GM06990 (cell line): ENCODE results near the gene SOCS1.

ENCODE experiments used
- DNase-seq: peaks from one replicate; pipeline ENCODE4 v3.0.0-alpha.2; 2011; ENCODE audit not compliant: insufficient read length; ENCODE audit errors: extremely low read depth
- H3K27me3 ChIP-seq: replicated peaks from 2 replicates; pipeline ENCODE4 v1.6.0; 2011; ENCODE audit warnings: low read length; ENCODE audit not compliant: control insufficient read depth, insufficient read depth
- H3K36me3 ChIP-seq: 2 replicates; pipeline ENCODE4 v1.5.1; 2011; ENCODE audit warnings: low read length; ENCODE audit not compliant: control insufficient read depth, insufficient read depth
- H3K4me3 ChIP-seq: replicated peaks from 2 replicates; pipeline ENCODE4 v1.5.1; 2011; ENCODE audit warnings: low read depth, mild to moderate bottlenecking, control low read depth, low read length
- CTCF ChIP-seq: IDR thresholded peaks from 2 replicates; pipeline ENCODE4 v1.5.1; 2011; ENCODE audit warnings: low read length, control low read depth, mild to moderate bottlenecking, inconsistent platforms; ENCODE audit not compliant: insufficient read depth, poor library complexity, severe bottlenecking

The SOCS1 gene

GRCh38 chr16:11289202-11289601 is 33.2 kb upstream of the SOCS1 start:
- H3K27me3 ChIP-seq = no peaks in the 10 kb centered on the region
- TF ChIP-seq CTCF = no peak

GRCh38 chr16:11285842-11286241 is 29.8 kb upstream of the SOCS1 start:
- Histone ChIP-seq H3K36me3 (no peaks in the 10 kb centered on the region), H3K27me3 (no peaks in the 10 kb centered on the region), H3K4me3 (no peak overlapping the region)
- DNase-seq = no peak
- no peak for TF ChIP-seq CTCF

More at GRCh38 chr16:11289202-11289601, 33.2 kb upstream of the SOCS1 start:
- no peaks in the 10 kb centered on the region for H3K36me3 ChIP-seq
- no peak for DNase-seq
- H3K4me3 ChIP-seq = no peak overlapping the region

- no peak for DNase-seq
- H3K4me3 ChIP-seq = no peak overlapping the region
- no peaks in the 10 kb centered on the region for H3K27me3 ChIP-seq
- no peaks in the 10 kb centered on the region for H3K36me3 ChIP-seq
- no peak for TF ChIP-seq CTCF
These were observed 27.8 kb upstream of the SOCS1 start for GRCh38 chr16:11283820-11284248.

GRCh38 chr16:11280616-11281522 is 24.9 kb upstream of the SOCS1 start, which contains the start of gene PRM1:
Gene PRM1 (minus strand): TSS chr16:11281330. CDS start chr16:11281238, 92 bp downstream.
- Histone ChIP-seq H3K4me3 (no peak within 1 kb of the TSS), H3K27me3 (no peaks in the 10 kb centered on the region), H3K36me3 (no peaks in the 10 kb centered on the region)
- DNase-seq = no peak
- no peak for TF ChIP-seq CTCF

GRCh38 chr16:11278681-11279628 is 23.0 kb upstream of the SOCS1 start:
- Histone ChIP-seq H3K27me3 (no peaks in the 10 kb centered on the region), H3K36me3 (no peaks in the 10 kb centered on the region), H3K4me3 (no peak overlapping the region)
- TF ChIP-seq CTCF = no peak
- DNase-seq = no peak
